ENCODE measurements around the gene CEP192.

The CEP192 gene

DNA sequence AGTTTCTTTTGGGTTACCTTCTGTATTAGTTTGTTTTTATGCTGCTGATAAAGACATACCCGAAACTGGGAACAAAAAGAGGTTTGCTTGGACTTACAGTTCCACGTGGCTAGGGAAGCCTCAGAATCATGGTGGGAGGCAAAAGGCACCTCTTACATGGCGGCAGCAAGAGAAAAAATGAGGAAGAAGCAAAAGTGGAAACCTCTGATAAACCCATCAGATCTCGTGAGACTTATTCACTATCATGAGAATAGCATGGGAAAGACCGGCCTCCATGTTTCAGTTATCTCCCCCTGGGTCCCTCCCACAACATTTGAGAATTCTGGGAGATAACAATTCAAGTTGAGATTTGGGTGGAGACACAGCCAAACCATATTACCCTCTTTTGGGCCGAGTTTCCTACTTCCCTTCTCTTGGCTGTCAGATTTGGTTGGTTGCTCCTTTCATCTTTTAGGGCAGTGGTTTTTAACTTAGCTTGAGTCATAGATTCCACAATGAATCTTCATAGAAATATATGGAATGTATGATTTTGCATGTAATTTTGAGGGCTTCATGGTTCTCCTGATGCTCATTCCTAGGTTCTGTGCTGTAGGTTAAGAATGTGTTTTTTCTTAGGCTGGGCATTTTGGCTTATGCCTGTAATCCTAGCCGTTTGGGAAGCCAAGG, 44.2 kb downstream of the CEP192 start:
- DNase-seq (ENCODE audit: low read depth in 1 of 2, low spot score in 1 of 2), result no peak
- no peak for TF ChIP-seq GABPA (IDR thresholded peaks at IDR 0.05; ENCODE audit: low read depth)
- TF ChIP-seq SPI1 (IDR thresholded peaks at IDR 0.05; ENCODE audit: borderline replicate concordance, low read depth), result no peak
- TF ChIP-seq POLR2AphosphoS5 (IDR thresholded peaks at IDR 0.05; ENCODE audit: low read depth), result no peak
- TF ChIP-seq, protein P1, sequence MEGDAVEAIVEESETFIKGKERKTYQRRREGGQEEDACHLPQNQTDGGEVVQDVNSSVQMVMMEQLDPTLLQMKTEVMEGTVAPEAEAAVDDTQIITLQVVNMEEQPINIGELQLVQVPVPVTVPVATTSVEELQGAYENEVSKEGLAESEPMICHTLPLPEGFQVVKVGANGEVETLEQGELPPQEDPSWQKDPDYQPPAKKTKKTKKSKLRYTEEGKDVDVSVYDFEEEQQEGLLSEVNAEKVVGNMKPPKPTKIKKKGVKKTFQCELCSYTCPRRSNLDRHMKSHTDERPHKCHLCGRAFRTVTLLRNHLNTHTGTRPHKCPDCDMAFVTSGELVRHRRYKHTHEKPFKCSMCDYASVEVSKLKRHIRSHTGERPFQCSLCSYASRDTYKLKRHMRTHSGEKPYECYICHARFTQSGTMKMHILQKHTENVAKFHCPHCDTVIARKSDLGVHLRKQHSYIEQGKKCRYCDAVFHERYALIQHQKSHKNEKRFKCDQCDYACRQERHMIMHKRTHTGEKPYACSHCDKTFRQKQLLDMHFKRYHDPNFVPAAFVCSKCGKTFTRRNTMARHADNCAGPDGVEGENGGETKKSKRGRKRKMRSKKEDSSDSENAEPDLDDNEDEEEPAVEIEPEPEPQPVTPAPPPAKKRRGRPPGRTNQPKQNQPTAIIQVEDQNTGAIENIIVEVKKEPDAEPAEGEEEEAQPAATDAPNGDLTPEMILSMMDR (IDR thresholded peaks at IDR 0.05; ENCODE audit: insufficient read depth, low read length), result no peak
- TF ChIP-seq, protein P2, sequence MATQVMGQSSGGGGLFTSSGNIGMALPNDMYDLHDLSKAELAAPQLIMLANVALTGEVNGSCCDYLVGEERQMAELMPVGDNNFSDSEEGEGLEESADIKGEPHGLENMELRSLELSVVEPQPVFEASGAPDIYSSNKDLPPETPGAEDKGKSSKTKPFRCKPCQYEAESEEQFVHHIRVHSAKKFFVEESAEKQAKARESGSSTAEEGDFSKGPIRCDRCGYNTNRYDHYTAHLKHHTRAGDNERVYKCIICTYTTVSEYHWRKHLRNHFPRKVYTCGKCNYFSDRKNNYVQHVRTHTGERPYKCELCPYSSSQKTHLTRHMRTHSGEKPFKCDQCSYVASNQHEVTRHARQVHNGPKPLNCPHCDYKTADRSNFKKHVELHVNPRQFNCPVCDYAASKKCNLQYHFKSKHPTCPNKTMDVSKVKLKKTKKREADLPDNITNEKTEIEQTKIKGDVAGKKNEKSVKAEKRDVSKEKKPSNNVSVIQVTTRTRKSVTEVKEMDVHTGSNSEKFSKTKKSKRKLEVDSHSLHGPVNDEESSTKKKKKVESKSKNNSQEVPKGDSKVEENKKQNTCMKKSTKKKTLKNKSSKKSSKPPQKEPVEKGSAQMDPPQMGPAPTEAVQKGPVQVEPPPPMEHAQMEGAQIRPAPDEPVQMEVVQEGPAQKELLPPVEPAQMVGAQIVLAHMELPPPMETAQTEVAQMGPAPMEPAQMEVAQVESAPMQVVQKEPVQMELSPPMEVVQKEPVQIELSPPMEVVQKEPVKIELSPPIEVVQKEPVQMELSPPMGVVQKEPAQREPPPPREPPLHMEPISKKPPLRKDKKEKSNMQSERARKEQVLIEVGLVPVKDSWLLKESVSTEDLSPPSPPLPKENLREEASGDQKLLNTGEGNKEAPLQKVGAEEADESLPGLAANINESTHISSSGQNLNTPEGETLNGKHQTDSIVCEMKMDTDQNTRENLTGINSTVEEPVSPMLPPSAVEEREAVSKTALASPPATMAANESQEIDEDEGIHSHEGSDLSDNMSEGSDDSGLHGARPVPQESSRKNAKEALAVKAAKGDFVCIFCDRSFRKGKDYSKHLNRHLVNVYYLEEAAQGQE (IDR thresholded peaks at IDR 0.05; ENCODE audit: insufficient replicate concordance, low read depth), result no peak
- H3K27ac ChIP-seq (replicated peaks), result no peak overlapping the region

DNA sequence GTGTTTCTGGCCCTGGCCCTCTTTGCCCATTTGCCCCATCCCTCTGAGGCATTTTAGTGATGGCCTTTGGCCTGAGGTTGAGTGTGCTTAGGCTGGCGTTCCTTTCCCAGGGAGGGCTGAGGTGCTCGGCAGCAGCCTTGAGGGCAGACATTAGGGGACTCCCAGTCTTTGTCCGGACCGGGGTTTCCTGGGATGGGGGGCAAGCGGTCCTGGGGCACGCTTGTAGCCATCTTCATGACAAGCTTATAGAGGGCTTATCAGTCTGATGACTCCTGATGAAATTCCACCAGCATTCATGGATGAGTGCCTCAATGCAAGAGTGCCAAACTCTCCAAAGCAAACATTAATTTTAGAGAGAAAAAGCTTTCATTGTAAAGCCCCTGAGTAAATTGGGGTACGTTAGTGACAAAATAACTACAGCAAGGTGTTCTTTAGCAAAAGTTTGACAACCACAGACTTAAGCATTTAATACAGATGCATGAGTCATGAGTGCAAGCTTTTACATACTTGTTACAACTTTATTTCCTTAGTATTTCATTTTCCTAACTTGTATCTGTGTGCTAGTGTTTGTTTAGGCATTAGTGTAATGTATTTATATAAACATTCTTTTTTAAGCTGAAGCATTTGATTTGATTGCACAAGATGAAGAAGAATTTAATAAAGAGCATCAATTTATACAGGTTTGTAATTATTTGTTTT, 45.6 kb downstream of the CEP192 start:
- TF ChIP-seq POLR2AphosphoS5 (IDR thresholded peaks at IDR 0.05; ENCODE audit: low read depth) (no peak), GABPA (IDR thresholded peaks at IDR 0.05; ENCODE audit: low read depth) (no peak), SPI1 (IDR thresholded peaks at IDR 0.05; ENCODE audit: borderline replicate concordance, low read depth) (no peak)
- TF ChIP-seq, protein P1 (IDR thresholded peaks at IDR 0.05; ENCODE audit: insufficient read depth, low read length), result no peak
- TF ChIP-seq, protein P2 (IDR thresholded peaks at IDR 0.05; ENCODE audit: insufficient replicate concordance, low read depth), result no peak
- no peak for DNase-seq (ENCODE audit: low read depth in 1 of 2, low spot score in 1 of 2)
- no peak overlapping the region for H3K27ac ChIP-seq (replicated peaks)
- H3K4me3 ChIP-seq (replicated peaks; ENCODE audit: insufficient read depth, low read length), result no peak overlapping the region
- no peaks in the 10 kb centered on the region for H3K27me3 ChIP-seq (ENCODE audit: insufficient read depth, poor library complexity, severe bottlenecking)

More for the DNA sequence above, 44.2 kb downstream of the CEP192 start:
- H3K27me3 ChIP-seq (ENCODE audit: insufficient read depth, poor library complexity, severe bottlenecking), result no peaks in the 10 kb centered on the region
- H3K4me3 ChIP-seq (replicated peaks; ENCODE audit: insufficient read depth, low read length), result no peak overlapping the region

DNA sequence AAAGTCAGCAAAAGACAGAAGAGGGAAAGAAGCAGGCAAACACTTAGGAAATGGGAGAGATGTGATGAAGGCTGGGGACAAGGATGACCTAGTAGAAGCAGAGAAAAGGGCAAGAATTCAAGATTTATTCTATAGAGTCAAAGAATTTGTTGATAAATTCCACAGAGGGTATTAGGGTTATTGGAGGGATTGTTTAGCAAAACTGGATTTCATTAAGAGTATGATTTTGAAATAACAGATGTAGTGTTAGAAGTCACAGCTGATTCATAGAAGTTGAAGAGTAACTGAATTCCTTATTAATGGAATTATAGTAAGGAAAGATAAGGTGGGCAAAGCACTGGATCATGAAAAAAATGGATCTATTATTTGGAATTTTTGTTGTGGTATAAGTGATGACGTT, 48.6 kb downstream of the CEP192 start:
- H3K4me3 ChIP-seq (replicated peaks; ENCODE audit: insufficient read depth, low read length), result no peak overlapping the region
- no peak for DNase-seq (ENCODE audit: low read depth in 1 of 2, low spot score in 1 of 2)
- H3K27me3 ChIP-seq (ENCODE audit: insufficient read depth, poor library complexity, severe bottlenecking), result no peaks in the 10 kb centered on the region
- H3K27ac ChIP-seq (replicated peaks), result no peak overlapping the region
- TF ChIP-seq, protein P2 (IDR thresholded peaks at IDR 0.05; ENCODE audit: insufficient replicate concordance, low read depth), result no peak
- TF ChIP-seq POLR2AphosphoS5 (IDR thresholded peaks at IDR 0.05; ENCODE audit: low read depth) (no peak), GABPA (IDR thresholded peaks at IDR 0.05; ENCODE audit: low read depth) (no peak), SPI1 (IDR thresholded peaks at IDR 0.05; ENCODE audit: borderline replicate concordance, low read depth) (no peak)
- TF ChIP-seq, protein P1 (IDR thresholded peaks at IDR 0.05; ENCODE audit: insufficient read depth, low read length), result no peak

Measured in HL-60 (cell line).